ENCODE measurements around the gene GRID1. TPM values are rescaled to one million over a fixed set of nuclear protein-coding genes. Genes with fewer than 3 reads are reported as not detected.

GRID1 gene
- total and polyA plus RNA-seq, 5 donors from 2014 or later = not detected

GRCh38 chr10:86357041-86357440 is 9.6 kb downstream of the GRID1 start:
- Mint-ChIP-seq H3K4me1 (no peaks in the 10 kb centered on the region), H3K4me3 (no peak overlapping the region), H3K36me3 (no peaks in the 10 kb centered on the region), H3K27me3 (peaks cover 14% of the 10 kb centered on the region), H3K27ac (no peak overlapping the region), H3K9me3 (peaks cover 0 to 3% (median 0%) of the 10 kb centered on the region in 7 donors)
- H3K27ac ChIP-seq (ENCODE audit: insufficient read depth, low read length, poor library complexity, severe bottlenecking) = no peak overlapping the region
- H3K4me3 ChIP-seq (ENCODE audit: low read depth, low read length) = no peak overlapping the region
- H3K27me3 ChIP-seq (ENCODE audit: control insufficient read depth, insufficient read depth, low read length) = no peaks in the 10 kb centered on the region
- no peaks in the 10 kb centered on the region for H3K4me1 ChIP-seq (ENCODE audit: control insufficient read depth, insufficient read depth, low read length, poor library complexity, severe bottlenecking)
- H3K36me3 ChIP-seq (ENCODE audit: control insufficient read depth, insufficient read depth, low read length) = no peaks in the 10 kb centered on the region
- no peaks in the 10 kb centered on the region for H3K9me3 ChIP-seq (ENCODE audit: control insufficient read depth in 2 of 2, low read length in 2 of 2)
- DNase-seq (no peak), ATAC-seq (ENCODE audit: low read depth in 2 of 2) (no peak)

GRCh38 chr10:86356296-86356695 is 10.3 kb downstream of the GRID1 start:
- no peak for ATAC-seq (ENCODE audit: low read depth in 2 of 2)
- no peaks in the 10 kb centered on the region for H3K36me3 Mint-ChIP-seq

GRCh38 chr10:86355571-86356038 is 11.0 kb downstream of the GRID1 start:
- Histone ChIP-seq H3K27me3 (ENCODE audit: control insufficient read depth, insufficient read depth, low read length) (no peaks in the 10 kb centered on the region), H3K36me3 (ENCODE audit: control insufficient read depth, insufficient read depth, low read length) (no peaks in the 10 kb centered on the region), H3K4me1 (ENCODE audit: control insufficient read depth, insufficient read depth, low read length, poor library complexity, severe bottlenecking) (no peaks in the 10 kb centered on the region), H3K9me3 (ENCODE audit: control insufficient read depth in 2 of 2, low read length in 2 of 2) (no peaks in the 10 kb centered on the region), H3K27ac (ENCODE audit: insufficient read depth, low read length, poor library complexity, severe bottlenecking) (no peak overlapping the region), H3K4me3 (ENCODE audit: low read depth, low read length) (no peak overlapping the region)
- Mint-ChIP-seq H3K27me3 (peaks cover 8% of the 10 kb centered on the region), H3K4me1 (no peaks in the 10 kb centered on the region), H3K4me3 (no peak overlapping the region), H3K27ac (no peak overlapping the region), H3K36me3 (no peaks in the 10 kb centered on the region), H3K9me3 (peaks cover 0 to 3% (median 0%) of the 10 kb centered on the region in 7 donors)
- no peak for ATAC-seq (ENCODE audit: low read depth in 2 of 2)
- no peak for DNase-seq

More at GRCh38 chr10:86356296-86356695, 10.3 kb downstream of the GRID1 start:
- no peaks in the 10 kb centered on the region for H3K4me1 Mint-ChIP-seq
- Histone ChIP-seq H3K4me3 (ENCODE audit: low read depth, low read length) (no peak overlapping the region), H3K27me3 (ENCODE audit: control insufficient read depth, insufficient read depth, low read length) (no peaks in the 10 kb centered on the region), H3K4me1 (ENCODE audit: control insufficient read depth, insufficient read depth, low read length, poor library complexity, severe bottlenecking) (no peaks in the 10 kb centered on the region), H3K9me3 (ENCODE audit: control insufficient read depth in 2 of 2, low read length in 2 of 2) (no peaks in the 10 kb centered on the region), H3K36me3 (ENCODE audit: control insufficient read depth, insufficient read depth, low read length) (no peaks in the 10 kb centered on the region), H3K27ac (ENCODE audit: insufficient read depth, low read length, poor library complexity, severe bottlenecking) (no peak overlapping the region)
- H3K4me3 Mint-ChIP-seq = no peak overlapping the region
- no peak for DNase-seq
- peaks cover 12% of the 10 kb centered on the region for H3K27me3 Mint-ChIP-seq
- peaks cover 0 to 3% (median 0%) of the 10 kb centered on the region in 7 donors for H3K9me3 Mint-ChIP-seq
- H3K27ac Mint-ChIP-seq = no peak overlapping the region

- Histone ChIP-seq H3K4me1 (ENCODE audit: control insufficient read depth, insufficient read depth, low read length, poor library complexity, severe bottlenecking) (no peaks in the 10 kb centered on the region), H3K9me3 (ENCODE audit: control insufficient read depth in 2 of 2, low read length in 2 of 2) (no peaks in the 10 kb centered on the region), H3K27me3 (ENCODE audit: control insufficient read depth, insufficient read depth, low read length) (no peaks in the 10 kb centered on the region), H3K27ac (ENCODE audit: insufficient read depth, low read length, poor library complexity, severe bottlenecking) (no peak overlapping the region), H3K4me3 (ENCODE audit: low read depth, low read length) (no peak overlapping the region), H3K36me3 (ENCODE audit: control insufficient read depth, insufficient read depth, low read length) (no peaks in the 10 kb centered on the region)
- Mint-ChIP-seq H3K4me1 (no peaks in the 10 kb centered on the region), H3K27ac (no peak overlapping the region), H3K36me3 (no peaks in the 10 kb centered on the region), H3K27me3 (peaks cover 6% of the 10 kb centered on the region), H3K4me3 (no peak overlapping the region), H3K9me3 (peaks cover 0 to 3% (median 0%) of the 10 kb centered on the region in 7 donors)
- ATAC-seq (ENCODE audit: low read depth in 2 of 2) (no peak), DNase-seq (no peak)
Measured at GRCh38 chr10:86354761-86355540, 11.6 kb downstream of the GRID1 start.

- Mint-ChIP-seq H3K4me1 (no peaks in the 10 kb centered on the region), H3K27me3 (peaks cover 6% of the 10 kb centered on the region), H3K9me3 (peaks cover 0 to 3% (median 0%) of the 10 kb centered on the region in 7 donors), H3K36me3 (no peaks in the 10 kb centered on the region), H3K4me3 (no peak overlapping the region), H3K27ac (no peak overlapping the region)
- Histone ChIP-seq H3K9me3 (ENCODE audit: control insufficient read depth in 2 of 2, low read length in 2 of 2) (no peaks in the 10 kb centered on the region), H3K4me1 (ENCODE audit: control insufficient read depth, insufficient read depth, low read length, poor library complexity, severe bottlenecking) (no peaks in the 10 kb centered on the region), H3K36me3 (ENCODE audit: control insufficient read depth, insufficient read depth, low read length) (no peaks in the 10 kb centered on the region), H3K27ac (ENCODE audit: insufficient read depth, low read length, poor library complexity, severe bottlenecking) (no peak overlapping the region), H3K4me3 (ENCODE audit: low read depth, low read length) (no peak overlapping the region), H3K27me3 (ENCODE audit: control insufficient read depth, insufficient read depth, low read length) (no peaks in the 10 kb centered on the region)
- ATAC-seq (ENCODE audit: low read depth in 2 of 2) (no peak), DNase-seq (no peak)
Measured at GRCh38 chr10:86353506-86354485, 12.8 kb downstream of the GRID1 start.

GRCh38 chr10:86350897-86351296 is 15.7 kb downstream of the GRID1 start:
- peaks cover 0 to 3% (median 0%) of the 10 kb centered on the region in 7 donors for H3K9me3 Mint-ChIP-seq
- H3K4me3 ChIP-seq (ENCODE audit: low read depth, low read length) = no peak overlapping the region
- H3K4me1 ChIP-seq (ENCODE audit: control insufficient read depth, insufficient read depth, low read length, poor library complexity, severe bottlenecking) = no peaks in the 10 kb centered on the region
- H3K4me1 Mint-ChIP-seq = no peaks in the 10 kb centered on the region
- no peak for ATAC-seq (ENCODE audit: low read depth in 2 of 2)
- H3K27ac Mint-ChIP-seq = no peak overlapping the region
- no peak overlapping the region for H3K4me3 Mint-ChIP-seq
- H3K27me3 Mint-ChIP-seq = no peaks in the 10 kb centered on the region
- H3K27me3 ChIP-seq (ENCODE audit: control insufficient read depth, insufficient read depth, low read length) = no peaks in the 10 kb centered on the region
- H3K9me3 ChIP-seq (ENCODE audit: control insufficient read depth in 2 of 2, low read length in 2 of 2) = no peaks in the 10 kb centered on the region
- H3K36me3 ChIP-seq (ENCODE audit: control insufficient read depth, insufficient read depth, low read length) = no peaks in the 10 kb centered on the region
- H3K36me3 Mint-ChIP-seq = no peaks in the 10 kb centered on the region
- no peak for DNase-seq
- H3K27ac ChIP-seq (ENCODE audit: insufficient read depth, low read length, poor library complexity, severe bottlenecking) = no peak overlapping the region

- Histone ChIP-seq H3K36me3 (ENCODE audit: control insufficient read depth, insufficient read depth, low read length) (no peaks in the 10 kb centered on the region), H3K27me3 (ENCODE audit: control insufficient read depth, insufficient read depth, low read length) (no peaks in the 10 kb centered on the region), H3K9me3 (ENCODE audit: control insufficient read depth in 2 of 2, low read length in 2 of 2) (no peaks in the 10 kb centered on the region), H3K27ac (ENCODE audit: insufficient read depth, low read length, poor library complexity, severe bottlenecking) (no peak overlapping the region), H3K4me3 (ENCODE audit: low read depth, low read length) (no peak overlapping the region), H3K4me1 (ENCODE audit: control insufficient read depth, insufficient read depth, low read length, poor library complexity, severe bottlenecking) (no peaks in the 10 kb centered on the region)
- Mint-ChIP-seq H3K9me3 (peaks cover 0 to 3% (median 0%) of the 10 kb centered on the region in 7 donors), H3K36me3 (no peaks in the 10 kb centered on the region), H3K27ac (no peak overlapping the region), H3K4me1 (no peaks in the 10 kb centered on the region), H3K4me3 (no peak overlapping the region), H3K27me3 (no peaks in the 10 kb centered on the region)
- no peak for DNase-seq
- ATAC-seq (ENCODE audit: low read depth in 2 of 2) = no peak
Measured at GRCh38 chr10:86349940-86350630, 16.5 kb downstream of the GRID1 start.

Measured in CD4-positive, CD25-positive, alpha-beta regulatory T cell (primary cell).